SU-DHL-6 (cell line): ENCODE data around the gene WNT7A.

Source experiments
- H2AFZ ChIP-seq: fragments of 200-600 bp; sonication (generic); 2 replicates; pipeline ENCODE4 v1.6.1; 2014; ENCODE audit warnings: low read depth, mild to moderate bottlenecking, moderate library complexity, mixed read lengths, antibody characterized with exemption, low read length; ENCODE audit not compliant: severe bottlenecking
- H3F3A ChIP-seq: fragments of 200-600 bp; shearing (Covaris generic); 2 replicates; pipeline ENCODE4 v1.6.0; 2016; ENCODE audit warnings: antibody characterized with exemption, mild to moderate bottlenecking; ENCODE audit not compliant: insufficient read depth
- H3K27ac ChIP-seq: fragments of 200-600 bp; sonication (generic); 2 replicates; pipeline ENCODE4 v1.5.1; 2016; ENCODE audit warnings: low read depth, mild to moderate bottlenecking, low read length, moderate library complexity, mixed read lengths
- H3K27me3 ChIP-seq: fragments of 200-600 bp; sonication (generic), shearing (Covaris generic); 2 replicates; pipeline ENCODE4 v1.6.0; 2014; ENCODE audit warnings: mild to moderate bottlenecking, low read length
- H3K36me3 ChIP-seq: fragments of 200-600 bp; sonication (generic); 2 replicates; pipeline ENCODE4 v1.6.1; 2014; ENCODE audit warnings: mild to moderate bottlenecking, low read length, mixed read lengths
- H3K4me2 ChIP-seq: fragments of 300-600, 200-600 bp; shearing (Covaris generic), sonication (generic); 2 replicates; pipeline ENCODE4 v1.6.0; 2014; ENCODE audit warnings: low read length, low read depth, mild to moderate bottlenecking; ENCODE audit not compliant: poor library complexity, severe bottlenecking
- H3K4me3 ChIP-seq: fragments of 200-600 bp; sonication (generic); 2 replicates; pipeline ENCODE4 v1.5.1; 2014; ENCODE audit warnings: antibody characterized with exemption, low read length, mild to moderate bottlenecking, mixed read lengths; ENCODE audit not compliant: insufficient read depth, poor library complexity, severe bottlenecking
- H3K79me2 ChIP-seq: fragments of 200-600 bp; sonication (generic); 2 replicates; pipeline ENCODE4 v1.6.1; 2014; ENCODE audit warnings: mild to moderate bottlenecking, low read length, moderate library complexity; ENCODE audit not compliant: insufficient read depth
- H3K9ac ChIP-seq: fragments of 200-600 bp; sonication (generic); 2 replicates; pipeline ENCODE4 v1.7.0; 2014; ENCODE audit warnings: mild to moderate bottlenecking, low read length
- H3K9me2 ChIP-seq: fragments of 200-600 bp; sonication (generic); replicated peaks from 2 replicates; pipeline ENCODE4 v1.6.1; 2014; ENCODE audit warnings: low read length; ENCODE audit not compliant: insufficient read depth
- H3K9me3 ChIP-seq: fragments of 200-600 bp; sonication (generic); 2 replicates; pipeline ENCODE4 v1.6.1; 2014; ENCODE audit warnings: low read length, mixed read lengths; ENCODE audit not compliant: insufficient read depth
- H4K20me1 ChIP-seq: fragments of 200-600 bp; sonication (generic); 2 replicates; pipeline ENCODE4 v1.6.1; 2014; ENCODE audit warnings: low read depth, mild to moderate bottlenecking, antibody characterized with exemption, low read length, moderate library complexity, mixed read lengths
- CTCF ChIP-seq: fragments of 200-600 bp; sonication (generic); IDR thresholded peaks from one replicate; pipeline ENCODE4 v1.5.1; 2017; ENCODE audit warnings: antibody characterized with exemption, mild to moderate bottlenecking, low read length, moderate library complexity; ENCODE audit not compliant: insufficient read depth, poor library complexity, severe bottlenecking
- EZH2phosphoT487 ChIP-seq: fragments of 200-600 bp; sonication (generic), shearing (Covaris generic); conservative IDR thresholded peaks from 2 replicates; pipeline ENCODE4 v1.6.1; 2018; ENCODE audit warnings: mild to moderate bottlenecking, antibody characterized with exemption, low read length, moderate library complexity, mixed read lengths

WNT7A gene

GRCh38 chr3:13832130-13832529 is 47.7 kb downstream of the WNT7A start:
- Histone ChIP-seq H4K20me1 (no peaks in the 10 kb centered on the region), H3K4me2 (no peak overlapping the region), H3K27me3 (no peaks in the 10 kb centered on the region), H3K27ac (no peak overlapping the region), H3K9me2 (no peaks in the 10 kb centered on the region), H3K79me2 (no peaks in the 10 kb centered on the region), H3K36me3 (no peaks in the 10 kb centered on the region), H3K9me3 (no peaks in the 10 kb centered on the region), H3K4me3 (no peak overlapping the region), H2AFZ (no peak overlapping the region), H3F3A (no peaks in the 10 kb centered on the region), H3K9ac (no peak overlapping the region)
- TF ChIP-seq EZH2phosphoT487 (no peak), CTCF (no peak)

- Histone ChIP-seq H2AFZ (no peak overlapping the region), H3K9me2 (no peaks in the 10 kb centered on the region), H4K20me1 (no peaks in the 10 kb centered on the region), H3K36me3 (no peaks in the 10 kb centered on the region), H3K27me3 (no peaks in the 10 kb centered on the region), H3K27ac (no peak overlapping the region), H3K4me3 (no peak overlapping the region), H3F3A (no peaks in the 10 kb centered on the region), H3K9me3 (no peaks in the 10 kb centered on the region), H3K9ac (no peak overlapping the region), H3K79me2 (no peaks in the 10 kb centered on the region), H3K4me2 (no peak overlapping the region)
- TF ChIP-seq CTCF (no peak), EZH2phosphoT487 (no peak)
Measured at GRCh38 chr3:13831386-13831996, 48.4 kb downstream of the WNT7A start.

GRCh38 chr3:13829311-13829710 is 50.6 kb downstream of the WNT7A start:
- Histone ChIP-seq H3K79me2 (no peaks in the 10 kb centered on the region), H3F3A (no peaks in the 10 kb centered on the region), H3K9me3 (no peaks in the 10 kb centered on the region), H3K27me3 (no peaks in the 10 kb centered on the region), H2AFZ (no peak overlapping the region), H3K27ac (no peak overlapping the region), H3K9ac (no peak overlapping the region), H4K20me1 (no peaks in the 10 kb centered on the region), H3K4me3 (no peak overlapping the region), H3K36me3 (no peaks in the 10 kb centered on the region), H3K4me2 (no peak overlapping the region), H3K9me2 (no peaks in the 10 kb centered on the region)
- TF ChIP-seq CTCF (no peak), EZH2phosphoT487 (no peak)
